GM18858 (cell line): Measurements from ENCODE around the gene TOMM70.
"Not testable (repeated sequence)": the region's sequence is repeated elsewhere in the genome, so short reads cannot be mapped to it uniquely, and the experiment has no call there.

ENCODE experiments used
- ATAC-seq: cut with Tn5 transposase; IDR thresholded peaks from one replicate; pipeline ENCODE4 v1.9.1; 2021; ENCODE audit not compliant: unreplicated experiment

TOMM70 gene

GRCh38 chr3:100366424-100366823, 34.5 kb downstream of the TOMM70 start:
- ATAC-seq = no peak

GRCh38 chr3:100364421-100364820, 36.5 kb downstream of the TOMM70 start:
- ATAC-seq = no peak

DNA sequence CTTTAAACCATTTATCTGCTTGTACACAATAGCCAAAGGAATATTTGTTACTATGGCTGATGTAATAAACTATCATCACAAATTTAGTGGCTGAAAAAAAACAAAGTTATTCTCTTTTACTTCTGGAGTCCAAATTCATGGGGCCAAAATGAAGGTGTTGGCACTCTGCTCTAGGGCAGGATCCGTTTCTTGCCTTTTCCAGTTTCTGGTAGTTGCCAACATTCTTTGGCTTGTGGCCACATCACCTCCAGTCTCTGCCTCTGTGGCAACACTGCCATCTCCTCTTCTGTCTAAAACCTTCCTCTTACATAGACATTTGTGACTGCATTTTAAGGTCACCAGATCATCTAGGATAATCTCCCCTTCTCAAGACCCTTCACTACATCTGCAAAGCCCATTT, 39.0 kb downstream of the TOMM70 start:
- ATAC-seq = no peak

DNA sequence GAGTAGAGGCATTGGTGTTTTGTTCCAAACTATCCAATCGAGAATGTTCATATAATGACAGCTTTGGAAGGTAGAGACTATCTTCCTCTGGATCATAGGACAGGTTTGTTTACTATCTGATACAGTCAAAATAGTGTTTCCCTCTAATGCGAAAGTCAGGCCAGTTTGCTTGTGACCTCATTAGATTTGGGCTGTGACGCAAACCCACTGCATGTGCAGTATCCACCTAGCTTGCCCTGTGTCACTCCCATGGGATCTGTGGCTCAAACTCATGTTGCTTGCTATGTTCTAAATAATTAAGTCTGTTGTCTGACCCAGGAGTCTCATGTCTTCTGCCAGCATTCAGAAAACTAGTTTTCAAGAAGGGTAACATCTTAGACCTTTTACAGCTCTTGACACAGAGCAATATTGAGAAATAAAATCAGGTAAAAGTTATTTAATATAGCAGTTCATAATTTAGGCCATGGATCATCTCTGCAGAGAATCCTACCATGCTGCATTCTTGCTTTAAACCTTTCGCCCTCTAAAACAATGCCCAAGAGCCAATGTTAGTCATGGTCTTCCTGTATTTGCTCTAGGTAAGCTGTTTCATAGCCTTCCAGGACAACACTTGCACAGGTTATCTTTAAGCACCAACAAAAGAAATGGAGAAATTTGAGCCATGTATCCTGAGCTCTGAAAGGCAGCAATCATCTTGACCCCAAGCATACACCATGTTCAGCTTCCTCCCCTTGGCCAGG, 40.0 kb downstream of the TOMM70 start:
- no peak for ATAC-seq

- ATAC-seq = no peak
Observed at GRCh38 chr3:100359035-100359434, 41.9 kb downstream of the TOMM70 start.

DNA sequence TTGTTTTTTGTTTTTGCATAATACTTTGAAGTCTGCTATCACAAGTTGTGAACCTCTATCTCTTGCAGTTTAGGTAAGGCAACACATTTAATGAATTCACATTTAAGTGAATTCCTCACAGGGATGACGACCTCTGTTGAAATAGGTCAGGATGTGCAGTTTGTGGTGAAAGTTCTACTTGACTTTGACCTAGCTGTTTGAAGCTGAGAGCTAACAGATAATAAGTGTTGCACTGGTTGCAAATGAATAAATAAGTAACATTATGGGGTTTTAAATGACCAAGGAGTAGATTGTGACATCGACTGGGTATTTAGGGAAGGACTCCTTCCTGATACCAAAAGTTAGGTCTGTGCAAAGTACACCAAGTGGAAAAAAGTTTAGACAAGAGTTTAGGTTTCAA, 42.5 kb downstream of the TOMM70 start:
- ATAC-seq = no peak

DNA sequence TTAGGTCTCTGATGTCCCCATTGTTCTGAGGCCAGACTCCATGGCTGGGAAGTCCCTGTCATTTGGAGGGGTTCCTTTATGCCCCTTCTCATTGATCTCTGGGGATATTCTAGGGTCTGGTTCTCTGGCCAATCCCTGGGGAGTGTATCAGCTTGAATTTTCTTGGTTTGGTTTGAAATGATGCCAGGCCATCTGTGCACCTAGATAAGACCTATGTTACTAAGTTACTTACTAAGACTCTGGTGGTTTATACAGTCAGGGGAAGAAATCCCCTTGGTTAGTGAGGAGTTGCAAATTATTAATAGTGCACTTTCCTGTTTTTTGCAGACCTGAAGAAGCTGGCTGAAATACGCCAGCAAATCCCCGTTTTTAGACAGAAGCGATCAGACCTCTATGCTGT, 46.0 kb downstream of the TOMM70 start:
- ATAC-seq = no peak

DNA sequence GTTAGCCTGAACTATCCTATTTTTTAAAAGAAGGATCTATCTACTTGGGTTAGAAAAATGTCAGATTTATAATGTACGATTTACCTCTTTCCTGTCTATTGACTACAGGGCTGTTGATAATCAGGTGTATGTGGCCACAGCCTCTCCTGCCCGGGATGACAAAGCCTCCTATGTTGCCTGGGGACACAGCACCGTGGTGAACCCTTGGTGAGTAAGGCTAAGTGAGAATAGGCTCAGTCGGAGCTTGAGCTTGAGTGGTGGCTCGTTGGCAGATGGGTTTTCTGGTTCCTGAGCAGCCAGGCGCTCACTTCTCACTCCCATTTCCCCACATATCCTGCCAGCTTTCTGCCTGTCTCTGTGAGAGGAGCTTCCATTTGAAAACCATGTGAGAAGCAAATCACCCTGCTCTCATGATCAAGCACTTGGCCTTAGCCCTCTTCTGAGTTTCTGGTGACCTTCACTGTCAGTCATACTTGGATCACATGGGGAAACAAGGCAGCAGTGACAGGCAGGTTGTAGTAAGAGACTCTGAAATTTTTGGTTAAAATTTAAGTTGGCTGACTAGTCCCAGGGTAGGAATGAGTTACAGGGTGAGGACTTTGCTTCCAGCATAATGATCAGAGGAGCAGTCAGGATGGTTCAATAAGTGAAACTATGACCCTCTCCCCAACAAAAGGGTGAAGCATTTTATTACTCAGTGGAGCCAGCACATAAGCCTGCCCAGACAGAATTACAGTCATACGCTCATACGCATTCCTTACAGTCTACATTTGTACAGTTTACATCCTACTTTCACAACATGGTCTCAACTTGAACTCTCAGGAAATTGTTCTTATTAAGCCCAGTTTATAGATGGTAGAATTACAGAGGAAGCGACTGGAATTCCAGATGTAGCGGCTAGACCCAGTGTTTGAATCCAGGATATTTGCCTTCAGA, 48.3 kb downstream of the TOMM70 start:
- no peak for ATAC-seq

DNA sequence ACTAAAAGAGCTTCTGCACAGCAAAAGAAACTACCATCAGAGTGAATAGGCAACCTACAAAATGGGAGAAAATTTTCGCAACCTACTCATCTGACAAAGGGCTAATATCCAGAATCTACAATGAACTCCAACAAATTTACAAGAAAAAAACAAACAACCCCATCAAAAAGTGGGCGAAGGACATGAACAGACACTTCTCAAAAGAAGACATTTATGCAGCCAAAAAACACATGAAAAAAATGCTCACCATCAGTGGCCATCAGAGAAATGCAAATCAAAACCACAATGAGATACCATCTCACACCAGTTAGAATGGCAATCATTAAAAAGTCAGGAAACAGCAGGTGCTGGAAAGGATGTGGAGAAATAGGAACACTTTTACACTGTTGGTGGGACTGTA, 49.1 kb downstream of the TOMM70 start:
- ATAC-seq = not testable (repeated sequence)

- ATAC-seq = no peak
Observed at GRCh38 chr3:100348727-100349126, 52.2 kb downstream of the TOMM70 start.

DNA sequence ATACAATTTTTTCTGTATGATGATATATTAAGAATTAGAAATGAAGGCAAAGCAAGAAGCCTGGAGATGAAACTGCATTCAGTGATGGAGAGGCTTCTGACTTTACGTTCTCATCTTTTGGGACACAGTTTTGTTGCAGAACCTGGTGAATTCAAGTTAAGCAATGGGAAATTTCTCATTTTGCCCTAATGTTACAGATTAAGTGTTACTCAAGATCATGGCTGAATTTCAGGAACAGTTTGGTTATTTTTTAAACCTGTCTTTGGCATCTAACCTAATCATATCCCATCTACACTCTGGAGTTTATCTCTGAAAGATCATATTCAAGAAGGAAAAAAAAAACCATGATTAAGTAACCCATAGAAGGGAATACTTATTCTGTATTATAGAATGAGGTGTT, 60.4 kb downstream of the TOMM70 start:
- no peak for ATAC-seq

- no peak for ATAC-seq
Observed at GRCh38 chr3:100339786-100340185, 61.1 kb downstream of the TOMM70 start.

GRCh38 chr3:100338911-100339310, 62.0 kb downstream of the TOMM70 start:
- no peak for ATAC-seq

GRCh38 chr3:100336229-100336628, 64.7 kb downstream of the TOMM70 start:
- not testable (repeated sequence) for ATAC-seq

- ATAC-seq = peak; percentile 38
Observed at GRCh38 chr3:100335434-100335833, 65.5 kb downstream of the TOMM70 start.

DNA sequence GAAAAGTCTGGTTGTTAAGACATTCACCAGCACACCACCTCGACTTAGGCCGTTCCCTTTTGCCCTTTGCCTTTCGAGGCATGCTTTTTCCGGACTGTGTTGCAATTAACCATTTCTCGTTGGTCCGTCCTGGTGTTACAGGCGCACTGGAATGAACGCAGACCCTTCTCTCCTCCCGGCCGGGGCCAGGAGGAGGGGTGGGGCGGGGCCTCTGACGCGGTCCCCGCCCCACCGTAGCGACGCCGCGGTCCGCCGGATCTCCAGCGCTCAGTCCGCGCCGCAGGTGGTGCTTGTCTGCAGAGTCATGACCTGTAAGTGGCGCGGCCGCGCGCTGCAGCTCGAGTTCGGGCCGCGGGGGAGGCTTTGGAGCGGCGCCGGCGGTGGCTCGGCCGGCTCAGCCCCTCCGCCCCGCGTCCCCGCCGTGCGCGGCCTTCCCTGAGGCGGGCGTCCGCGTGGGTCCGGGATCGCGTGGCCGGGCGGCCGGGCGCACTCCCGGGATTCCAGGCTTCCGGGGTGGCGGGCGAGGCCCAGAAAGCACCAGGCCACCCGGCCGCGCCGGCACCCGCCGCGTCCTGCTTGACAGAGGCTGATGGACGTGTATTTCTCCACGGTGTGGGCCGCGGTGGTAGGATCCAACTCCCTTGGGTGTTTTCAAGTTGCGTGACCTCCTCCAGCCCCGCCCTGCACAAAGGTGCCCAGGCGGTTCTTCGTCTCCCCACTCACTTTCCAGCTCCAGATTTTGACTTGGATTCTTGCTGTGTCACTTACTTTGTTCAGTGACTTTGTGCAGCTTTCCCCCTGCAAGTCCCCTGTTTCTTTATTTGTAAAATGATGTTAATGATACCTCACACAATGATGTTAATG, 66.2 kb downstream of the TOMM70 start, which contains the start of gene NIT2:
Gene NIT2, plus strand, starts transcription at position 270 of the 864 bp plus-strand sequence. Its CDS starts 35 bp downstream, at position 305.
- peak; percentile 95 for ATAC-seq

GRCh38 chr3:100333970-100334487, 66.9 kb downstream of the TOMM70 start:
- ATAC-seq = peak; percentile 6

GRCh38 chr3:100333051-100333450, 67.8 kb downstream of the TOMM70 start:
- ATAC-seq = no peak

DNA sequence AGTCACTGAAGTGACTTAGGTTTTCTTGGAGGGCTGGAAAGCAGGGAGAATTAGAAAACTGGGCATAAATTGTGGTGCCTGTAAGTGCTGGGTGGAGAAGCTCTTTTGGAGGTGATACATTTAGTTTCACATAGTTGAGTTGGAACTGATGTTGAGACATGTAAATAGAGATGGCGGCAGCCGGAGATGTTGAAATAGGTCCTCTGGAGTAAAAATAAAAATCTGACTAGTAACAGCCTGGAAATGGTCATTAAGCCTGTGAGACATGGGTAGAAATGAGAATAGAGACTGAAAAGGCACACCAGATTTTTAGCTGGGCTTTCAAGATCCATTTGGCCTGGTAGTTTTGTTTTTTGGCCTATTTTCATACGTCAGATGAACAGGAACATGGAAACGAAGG, 69.2 kb downstream of the TOMM70 start:
- ATAC-seq = no peak

DNA sequence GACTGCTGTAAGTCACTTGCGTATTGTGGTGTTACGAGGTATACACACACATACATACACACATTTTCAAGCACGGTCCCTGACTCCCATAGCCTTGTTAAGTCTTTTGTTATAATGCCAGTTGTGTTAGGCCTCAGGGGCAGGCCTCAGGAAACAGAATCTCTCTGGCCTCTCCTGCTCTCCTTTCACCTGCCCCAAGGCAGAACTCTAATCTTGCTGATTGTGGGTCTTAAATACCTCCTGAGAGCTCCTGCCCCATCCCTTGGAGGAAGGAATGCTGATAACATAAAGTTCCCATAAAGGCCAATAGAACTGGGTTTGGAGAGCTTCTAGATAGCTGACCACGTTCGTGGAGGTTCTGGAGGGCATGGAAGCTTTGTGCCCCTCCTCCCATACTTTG, 70.2 kb downstream of the TOMM70 start:
- no peak for ATAC-seq
